SK-N-DZ (cell line): ENCODE measurements around the gene UFC1.

Source experiments
- DNase-seq: peaks from one replicate; pipeline ENCODE4 v3.0.0-alpha.2; 2015; ENCODE audit warnings: low spot score

UFC1 gene

DNA sequence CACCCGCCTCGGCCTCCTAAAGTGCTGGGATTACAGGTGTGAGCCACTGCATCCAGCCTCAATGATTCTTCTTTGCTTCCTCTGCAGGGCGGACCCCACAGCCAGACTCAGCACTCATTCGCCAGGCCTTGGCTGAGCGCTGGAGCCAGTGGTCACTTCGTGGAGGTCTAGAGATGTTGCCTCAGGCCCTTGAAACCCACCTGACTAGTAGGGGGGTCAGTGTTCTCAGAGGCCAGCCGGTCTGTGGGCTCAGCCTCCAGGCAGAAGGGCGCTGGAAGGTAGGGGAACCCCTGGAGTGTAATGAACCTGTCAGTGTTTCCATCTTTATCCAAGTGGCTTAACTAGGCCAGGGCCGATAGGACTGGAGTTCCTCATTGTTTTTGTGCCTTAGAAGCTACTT lies 15.1 kb downstream of the UFC1 start:
- DNase-seq, result no peak

DNA sequence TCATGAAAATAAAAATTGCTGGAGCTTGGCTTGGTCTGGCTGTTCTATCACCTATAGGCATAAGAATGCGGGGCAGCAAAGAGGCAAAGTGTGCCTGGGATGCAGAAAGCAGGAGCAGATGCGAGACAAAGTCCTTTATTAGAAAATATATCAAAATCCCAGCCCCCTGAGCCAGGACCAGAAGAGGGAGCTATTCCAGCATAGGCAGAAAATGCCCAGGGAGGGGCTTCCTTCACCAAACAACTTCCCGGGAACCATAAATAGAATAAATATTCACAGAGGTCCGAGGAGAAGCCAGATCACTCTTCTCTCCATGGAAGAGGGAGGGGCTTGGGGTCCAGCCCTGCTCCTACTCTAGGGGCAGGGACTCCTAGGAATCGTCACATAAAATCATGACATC lies 17.4 kb downstream of the UFC1 start:
- DNase-seq, result no peak

DNA sequence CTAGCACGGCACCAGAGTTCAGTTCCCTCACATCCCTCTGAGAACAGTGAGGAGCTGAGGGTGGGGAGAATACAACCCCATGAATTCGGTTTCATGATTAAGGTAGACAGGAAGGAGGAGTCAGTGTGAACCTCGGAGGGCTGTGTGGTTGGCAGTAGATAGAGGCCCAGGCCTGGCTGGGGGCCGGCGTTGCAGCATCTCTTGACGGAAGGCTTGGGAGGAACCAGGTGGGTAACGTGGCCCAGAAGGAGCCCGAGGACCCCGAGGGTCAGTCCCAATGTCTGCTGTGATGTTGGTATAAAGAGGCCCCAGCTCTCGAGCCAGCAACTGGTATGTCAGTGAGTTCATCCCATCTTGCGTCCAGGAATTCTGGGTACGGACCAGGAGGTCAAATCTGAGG lies 17.9 kb downstream of the UFC1 start:
- no peak for DNase-seq

DNA sequence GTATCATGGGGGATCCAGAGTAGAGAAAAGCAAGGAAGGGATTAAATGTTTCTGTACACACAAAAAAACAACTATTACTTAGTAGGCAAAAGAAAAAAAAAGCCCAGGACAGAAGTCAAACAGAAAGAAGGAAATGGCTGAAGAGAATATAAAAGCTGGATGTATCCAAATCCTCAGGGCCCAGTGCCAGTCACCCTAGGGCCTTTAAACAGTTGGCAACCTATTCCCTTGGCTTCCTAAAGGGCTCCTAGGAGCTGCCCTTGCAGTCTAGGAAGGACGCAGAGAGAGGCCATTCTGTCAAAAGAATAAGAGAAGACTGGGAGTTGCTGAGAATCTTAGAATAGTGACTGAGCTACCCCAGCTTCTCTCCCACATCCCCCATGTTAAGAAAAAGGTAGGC lies 18.6 kb downstream of the UFC1 start:
- DNase-seq, result no peak

DNA sequence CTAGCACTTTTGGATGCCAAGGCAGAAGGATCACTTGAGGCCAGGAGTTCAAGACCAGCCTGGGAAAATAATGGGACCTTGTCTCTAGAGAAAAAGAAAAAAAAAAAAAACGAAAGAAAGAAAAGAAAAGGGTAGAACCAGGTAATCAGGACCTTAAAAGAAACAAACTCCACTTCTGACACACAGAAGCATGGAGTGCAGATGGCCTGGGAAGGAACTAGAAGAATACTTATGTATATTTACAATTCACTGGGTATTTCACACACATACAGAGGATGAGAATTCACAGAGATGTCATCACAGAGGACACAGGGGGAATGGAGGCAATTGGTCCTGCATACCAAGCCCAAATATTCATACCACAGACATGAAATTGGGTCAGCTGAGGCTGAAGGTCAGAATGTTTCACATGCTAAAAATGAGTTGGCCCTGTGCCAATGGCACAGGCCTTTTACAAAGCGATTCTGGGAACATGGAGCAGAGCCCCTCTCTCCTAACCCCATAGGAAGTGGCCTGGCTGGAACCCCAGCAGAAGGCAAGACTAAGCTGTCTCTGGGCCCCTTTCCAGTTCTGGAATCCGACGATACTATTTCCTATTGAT lies 19.1 kb downstream of the UFC1 start:
- DNase-seq, result no peak

DNA sequence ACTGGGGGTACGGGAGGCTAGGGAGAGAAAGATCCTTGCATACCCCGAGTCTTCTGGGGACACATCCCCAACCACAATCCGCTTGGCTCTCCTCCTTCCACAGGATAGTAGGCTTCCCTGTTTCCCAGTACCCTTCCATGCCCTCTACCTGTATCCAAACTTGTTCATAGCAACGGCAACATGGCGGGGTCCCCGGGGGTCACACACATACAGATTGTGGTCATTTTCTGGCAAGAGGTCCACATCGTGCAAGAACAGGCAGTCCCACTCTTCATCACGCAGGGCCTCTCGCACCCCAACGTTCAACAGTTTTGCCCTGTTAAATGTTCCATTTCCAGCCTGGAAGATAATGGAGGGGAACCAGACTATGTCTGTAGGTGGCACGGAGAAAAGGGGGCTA lies 19.9 kb downstream of the UFC1 start:
- DNase-seq, result no peak

DNA sequence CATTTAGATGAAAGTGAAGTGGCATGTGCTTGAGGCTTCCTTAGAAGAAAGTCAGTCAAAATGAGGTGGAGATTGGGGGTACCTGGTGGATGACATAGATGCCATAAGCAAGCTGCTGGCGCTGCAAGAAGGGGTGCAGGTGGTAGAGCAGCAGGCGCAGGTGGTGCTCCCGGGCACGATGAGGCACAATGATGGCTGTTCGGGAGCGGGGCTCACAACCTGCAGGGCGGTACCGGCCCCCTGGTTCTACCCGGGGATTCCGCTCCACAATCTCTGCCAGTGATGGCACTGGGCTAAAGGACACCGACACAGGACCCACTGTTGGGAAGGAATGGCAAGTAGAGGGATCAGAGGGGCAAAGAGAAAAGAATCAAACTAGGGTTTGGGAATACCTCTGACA lies 21.1 kb downstream of the UFC1 start:
- DNase-seq, result no peak

DNA sequence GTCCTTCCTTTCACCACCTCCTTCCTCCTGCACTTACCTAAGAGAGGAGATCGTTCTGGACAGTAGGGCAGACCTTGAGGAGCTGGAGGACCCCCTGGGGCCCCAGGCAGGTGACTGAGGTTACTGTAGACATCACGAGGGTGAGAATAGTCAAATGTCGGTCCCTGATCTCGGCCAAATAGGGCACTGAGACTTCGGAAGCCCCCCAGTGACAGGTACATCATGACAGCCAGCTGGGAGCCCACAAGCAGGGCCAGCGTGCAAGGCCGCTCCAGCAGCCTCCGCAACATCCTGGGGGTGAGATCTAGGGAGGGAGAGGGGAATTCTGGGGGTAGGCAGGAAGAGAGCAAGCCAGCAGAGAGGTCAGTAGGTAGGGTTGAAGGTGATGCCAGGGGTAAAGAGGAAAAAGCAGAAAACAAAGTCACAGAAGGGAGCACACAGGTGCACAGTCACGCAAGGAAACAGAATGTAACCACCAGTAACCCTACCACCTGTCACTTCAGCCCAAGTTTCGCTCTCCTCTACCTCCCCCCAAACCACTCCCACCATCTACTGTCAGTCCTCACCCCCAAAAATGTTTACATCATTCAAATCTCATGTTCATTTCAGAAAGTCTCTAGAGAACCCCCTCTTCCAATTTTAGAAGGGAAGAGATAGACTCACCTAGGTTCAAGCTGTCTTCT lies 22.1 kb downstream of the UFC1 start:
- no peak for DNase-seq

DNA sequence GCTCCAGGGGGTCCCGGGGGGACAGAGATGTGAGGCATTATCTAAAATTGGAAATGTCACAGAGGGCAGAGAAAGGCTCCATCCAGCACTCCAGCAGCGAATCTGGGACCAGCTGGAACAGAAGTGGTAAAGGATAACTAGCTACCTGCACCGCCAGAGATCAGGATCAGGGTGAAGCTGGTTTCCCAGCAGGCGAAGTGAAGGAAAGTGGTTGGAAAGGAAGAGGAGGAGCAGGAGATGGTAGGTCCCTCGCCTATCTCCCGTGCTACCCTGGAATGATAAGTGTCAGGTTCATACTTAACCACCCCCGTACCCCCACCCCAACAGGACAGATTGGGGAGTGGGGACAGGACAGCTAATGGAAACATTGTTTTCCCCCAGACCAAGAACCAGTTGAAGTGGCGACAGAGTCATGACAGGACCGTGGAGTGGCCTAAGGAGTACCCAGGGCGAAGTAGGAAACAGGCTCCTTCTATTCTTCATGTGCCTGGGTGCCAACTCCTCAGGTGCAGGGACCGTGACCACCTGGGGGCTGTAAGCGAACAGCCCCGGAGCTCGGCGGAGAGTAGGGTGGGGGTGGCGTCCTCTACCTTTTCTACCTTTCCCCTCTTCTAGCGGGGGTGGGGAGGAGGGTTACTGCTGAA lies 22.8 kb downstream of the UFC1 start:
- DNase-seq, result no peak

DNA sequence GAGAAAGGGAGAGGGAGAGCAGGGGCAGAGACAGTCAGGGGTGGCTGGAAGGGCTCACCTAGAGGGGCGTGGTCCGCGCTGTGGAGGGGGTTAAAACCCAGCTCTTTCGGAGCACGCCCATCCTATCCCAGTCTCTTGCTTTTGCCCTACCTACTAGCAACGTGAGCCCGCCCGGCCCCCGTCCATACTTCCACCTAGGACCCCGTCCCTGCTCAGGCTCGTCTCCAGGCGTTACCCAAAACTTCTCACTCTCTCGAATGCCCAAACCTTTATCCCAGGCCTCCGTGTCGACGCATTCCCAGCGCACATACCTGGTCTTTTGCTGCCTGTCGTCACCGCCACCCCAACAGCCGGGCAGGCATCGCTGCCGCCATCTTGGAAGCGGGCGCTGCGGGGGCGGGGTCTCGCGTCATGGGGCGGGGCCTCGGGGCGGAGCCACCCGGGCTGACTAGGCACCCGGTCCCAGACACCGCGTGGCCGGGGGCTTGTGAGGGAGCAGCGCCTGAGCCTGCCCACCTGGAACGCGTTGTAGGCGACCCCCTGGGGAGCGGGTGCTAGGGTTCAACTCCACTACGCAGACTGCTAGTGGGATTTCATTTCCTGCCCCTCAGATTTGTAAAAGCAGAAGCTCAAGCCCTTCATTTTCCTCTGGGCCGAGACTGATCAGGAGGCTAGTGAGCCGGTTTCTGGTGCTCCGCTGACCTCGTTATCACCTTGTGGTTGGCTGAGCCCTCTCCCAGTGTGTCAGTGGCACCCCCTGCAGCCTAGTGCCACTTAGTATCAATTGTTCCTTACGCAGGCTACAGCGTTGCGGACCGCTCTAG lies 23.5 kb downstream of the UFC1 start, which contains the start of gene B4GALT3:
Gene B4GALT3 (minus strand): TSS at position 396 of the 824 bp plus-strand sequence. CDS start 1,447 bp downstream, outside the sequence.
- peak; percentile 91 for DNase-seq

DNA sequence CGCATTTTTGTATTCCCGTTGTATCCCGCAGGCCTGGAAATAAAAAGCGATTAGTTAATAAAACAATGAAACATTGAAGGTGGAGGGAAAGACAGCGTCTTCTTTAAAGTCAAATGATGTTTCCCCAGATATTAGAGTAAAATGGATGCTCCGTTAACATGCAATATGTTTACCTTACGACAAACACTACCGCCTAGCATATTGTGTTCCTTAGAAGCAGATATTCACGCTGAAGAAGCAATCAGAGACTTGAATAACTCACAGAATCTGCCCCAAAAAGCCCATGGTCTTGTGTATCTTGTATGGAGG lies 24.1 kb downstream of the UFC1 start:
- DNase-seq, result no peak

DNA sequence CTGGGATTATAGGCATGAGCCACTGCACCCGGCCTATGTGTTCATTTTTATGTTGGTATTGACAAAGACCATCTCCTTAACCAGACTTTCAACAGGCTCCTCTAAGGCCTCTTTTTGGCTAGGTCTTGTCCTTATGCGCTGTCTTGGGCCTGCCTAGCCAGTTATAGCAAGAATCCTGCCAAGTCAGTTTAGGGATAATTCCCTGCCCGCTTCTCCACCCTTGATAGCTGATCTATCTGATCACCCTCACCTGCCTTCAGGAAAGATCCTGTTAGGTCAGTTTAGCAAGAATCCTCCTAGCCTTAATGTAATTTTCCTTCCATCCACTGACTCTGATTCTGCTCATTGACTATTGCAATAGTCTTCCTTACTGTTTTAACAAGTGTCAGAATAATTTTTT lies 25.9 kb downstream of the UFC1 start:
- DNase-seq, result no peak

DNA sequence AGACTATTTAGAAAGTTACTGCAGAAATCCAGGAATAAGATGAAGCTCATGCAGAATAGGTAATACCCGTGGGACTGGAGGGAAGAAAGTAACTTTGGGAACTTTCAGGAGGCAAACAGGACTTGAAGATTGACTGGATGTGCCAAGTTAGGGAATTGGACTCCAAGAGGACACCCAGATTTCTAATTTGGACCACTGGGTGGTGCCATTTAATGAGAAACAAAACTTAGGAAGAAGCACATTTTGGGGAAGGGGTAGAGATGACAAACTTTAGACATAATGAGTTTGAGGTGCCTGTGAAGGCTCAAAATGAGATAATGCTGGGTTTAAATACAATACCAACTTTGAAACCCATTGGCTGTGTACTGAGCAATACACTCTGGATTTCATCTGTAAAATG lies 26.9 kb downstream of the UFC1 start:
- DNase-seq, result no peak

DNA sequence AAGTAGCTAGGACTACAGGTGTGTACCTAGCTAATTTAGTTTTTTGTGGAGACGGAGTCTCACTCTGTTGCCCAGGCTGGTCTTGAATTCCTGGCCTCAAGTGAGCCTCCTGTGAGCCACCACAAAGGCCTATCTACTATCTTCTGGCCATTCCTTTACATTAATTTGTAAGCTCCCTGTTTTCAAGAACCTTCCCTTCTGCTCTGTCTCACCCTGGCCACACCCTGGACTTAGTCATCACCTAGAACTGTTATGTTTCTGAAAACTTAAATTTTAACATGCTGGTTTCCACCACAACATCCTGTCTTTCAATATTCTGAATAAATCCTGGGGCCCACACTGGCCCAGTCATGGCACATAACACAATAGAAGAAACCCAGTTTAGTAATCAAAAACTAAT lies 28.4 kb downstream of the UFC1 start:
- DNase-seq, result no peak

DNA sequence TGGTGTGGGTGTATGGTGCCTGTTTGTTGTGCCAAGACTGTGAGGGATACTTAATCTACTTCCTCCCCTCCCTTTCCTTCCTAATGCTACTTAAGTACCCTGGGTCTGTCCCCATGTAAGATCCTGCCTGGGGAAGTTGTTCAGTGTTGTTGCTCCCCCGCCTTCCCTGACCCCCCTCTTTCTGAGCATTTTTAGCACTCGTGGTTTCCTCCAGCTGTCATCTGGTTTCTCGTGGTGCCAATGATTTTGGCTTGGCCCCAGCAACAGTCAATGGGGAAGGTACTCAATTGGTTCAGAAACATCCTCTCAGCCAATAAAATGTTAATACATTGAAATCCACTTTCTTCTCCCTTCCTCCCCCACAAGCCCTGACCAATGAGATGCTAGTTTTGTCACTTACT lies 31.5 kb downstream of the UFC1 start:
- no peak for DNase-seq

DNA sequence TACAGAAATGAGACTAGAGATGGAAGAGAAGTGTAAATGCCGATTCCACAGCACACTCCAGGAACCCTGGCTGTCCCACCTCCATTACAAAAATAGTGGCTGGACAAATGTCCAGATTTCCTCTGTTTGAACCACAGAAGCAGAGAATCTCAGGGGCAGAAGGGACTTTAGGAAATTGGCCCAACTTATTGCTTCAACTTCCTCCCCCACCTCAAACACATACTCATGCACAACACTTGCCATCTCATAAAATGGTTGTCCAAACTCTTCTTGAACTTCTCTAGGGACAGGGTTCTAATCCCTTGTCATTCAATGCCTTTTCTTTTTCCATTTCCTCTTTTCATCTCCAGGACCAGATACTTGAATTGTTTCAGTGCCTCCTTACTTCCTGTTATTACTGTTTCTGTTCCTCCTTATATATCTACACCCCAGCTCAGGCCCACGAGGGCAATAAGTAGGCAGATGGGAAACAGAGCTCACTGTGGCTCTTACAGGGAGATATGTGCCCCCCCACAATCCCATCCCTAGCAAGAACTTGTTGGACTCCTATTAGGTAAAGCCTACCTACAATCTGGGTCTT lies 32.0 kb downstream of the UFC1 start:
- DNase-seq, result no peak

DNA sequence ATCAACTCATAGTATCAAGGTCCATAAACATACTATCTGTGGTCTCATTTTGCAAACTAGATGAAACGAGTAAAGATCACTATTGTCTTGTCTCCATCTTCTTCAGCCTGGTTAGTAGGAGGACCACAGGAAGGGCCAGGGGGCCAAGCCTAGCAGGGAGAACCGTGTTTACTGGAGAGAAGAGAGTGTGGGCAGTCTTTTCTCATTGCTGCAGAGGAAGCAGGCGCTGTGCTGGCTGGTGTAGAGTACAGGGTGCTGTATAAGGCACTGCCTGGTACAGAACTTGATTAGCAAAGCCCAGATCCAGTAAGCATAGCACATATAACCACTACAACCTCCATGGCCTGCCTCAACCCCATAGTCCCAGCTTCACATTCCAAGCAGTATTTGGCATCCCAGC lies 33.5 kb downstream of the UFC1 start:
- DNase-seq, result no peak

DNA sequence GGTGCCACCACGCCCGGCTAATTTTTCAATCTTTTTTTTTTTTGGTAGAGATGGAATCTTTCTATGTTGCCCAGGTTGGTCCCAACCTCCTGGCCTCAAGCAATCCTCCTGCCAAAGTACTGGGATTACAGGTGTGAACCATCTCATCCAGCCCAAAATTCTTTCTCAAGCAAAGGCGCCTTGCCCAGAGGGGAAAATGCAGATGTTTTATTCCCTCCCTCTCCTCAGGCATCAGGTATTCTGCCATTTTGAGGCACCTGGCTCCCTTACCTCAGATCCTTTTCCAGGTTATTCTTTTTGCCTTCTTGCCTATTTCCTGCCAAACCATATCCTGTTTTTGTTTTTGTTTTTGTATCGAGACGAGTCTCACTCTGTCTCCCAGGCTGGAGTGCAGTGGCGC lies 34.6 kb downstream of the UFC1 start:
- no peak for DNase-seq

DNA sequence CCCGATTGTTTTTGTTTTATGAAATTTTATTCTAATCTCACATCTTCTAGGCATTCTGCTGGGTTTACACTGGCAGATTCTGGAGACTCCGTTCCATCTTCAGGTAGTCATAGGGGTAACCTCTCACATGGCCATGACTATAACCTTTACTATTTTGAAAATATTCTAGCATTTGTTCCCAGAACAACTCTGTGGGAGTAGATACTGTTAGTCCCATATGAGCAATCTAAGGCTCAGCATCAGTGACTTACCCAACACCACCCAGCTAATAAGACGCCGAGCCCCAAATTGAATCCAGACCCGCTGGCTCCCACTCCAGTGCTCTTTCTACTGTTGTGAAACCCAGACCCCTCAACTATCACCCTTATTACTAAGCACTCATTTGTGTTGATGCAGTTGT lies 35.3 kb downstream of the UFC1 start:
- no peak for DNase-seq

DNA sequence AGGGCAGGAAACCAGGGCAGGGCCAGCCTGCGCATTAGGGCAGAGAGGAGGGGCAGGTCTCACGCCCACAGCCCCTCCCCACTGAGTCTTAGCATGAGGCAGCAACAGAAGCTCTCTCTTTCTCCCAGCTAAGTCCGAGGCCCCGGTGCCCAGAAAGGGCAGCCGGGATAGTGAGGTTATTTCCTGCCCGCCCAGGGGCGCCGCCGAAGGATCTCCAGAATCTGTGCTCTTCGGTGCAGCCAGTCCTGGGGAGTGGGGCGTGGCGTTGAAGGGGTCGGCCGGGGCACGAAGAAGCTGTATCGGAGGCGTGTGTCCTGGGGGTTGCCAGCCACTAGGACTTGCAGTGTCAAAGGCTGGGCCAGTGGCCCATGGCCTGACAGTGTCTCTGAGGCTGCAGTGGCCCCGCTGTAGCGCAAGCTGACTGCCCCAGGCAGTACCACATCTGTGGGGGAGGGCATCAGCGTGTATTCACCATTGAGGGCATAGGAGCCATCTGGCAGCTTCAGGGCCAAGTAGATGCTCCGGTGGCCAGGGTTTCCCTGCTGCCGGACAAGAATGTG lies 37.3 kb downstream of the UFC1 start:
- DNase-seq, result no peak

DNA sequence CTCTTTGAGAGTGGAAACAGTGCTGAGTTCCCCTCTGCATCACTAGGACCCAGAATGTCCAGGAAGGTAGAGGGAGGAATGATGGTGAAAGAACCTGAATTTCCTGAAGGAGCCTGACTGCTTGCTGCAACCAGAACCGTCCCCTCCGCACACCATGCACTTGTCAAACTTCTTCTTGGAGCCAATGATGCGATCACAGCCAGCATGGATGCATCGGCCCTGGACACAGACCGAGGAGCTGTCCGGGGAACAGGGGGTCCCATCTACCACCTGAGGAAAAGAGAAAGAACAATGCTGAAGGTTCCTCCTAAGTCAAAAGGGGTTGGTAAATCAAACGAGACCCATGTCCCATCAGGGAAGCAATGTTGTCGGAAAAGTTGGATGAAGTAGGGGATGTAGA lies 38.2 kb downstream of the UFC1 start:
- DNase-seq, result no peak
